Right lobe of liver (tissue), 4 donors: ENCODE measurements around the gene IL4I1.

Source experiments
- CTCF ChIP-seq, 4 donors: fragments of 200-600 bp in 3 of 4; fragments of 450-650 bp in 1 of 4; IDR thresholded peaks; one replicate each; pipeline versions ENCODE4 v1.5.1 to v1.8.0; 2016 to 2022; ENCODE audit warnings: antibody characterized with exemption in 4 of 4, mild to moderate bottlenecking in 2 of 4
- POLR2A ChIP-seq: fragments of 450-650 bp; IDR thresholded peaks from one replicate; pipeline ENCODE4 v1.6.1; 2017; ENCODE audit warnings: antibody characterized with exemption, mild to moderate bottlenecking
- donor health status: DM: no; HTN: no; CAD: no.
- donor health status: DM: no; HTN: no; CAD: no.
- donor health status: DM: no; HTN: yes; CAD: no.

- TF ChIP-seq CTCF (IDR thresholded peaks at IDR 0.05) = no peak
- TF ChIP-seq POLR2A = peak; percentile 64
These were observed 29.5 kb downstream of the IL4I1 start, which contains the start of gene PNKP for GRCh38 chr19:49866933-49867782.
